ENCODE data around the gene SEC61G. TPM values are rescaled to one million over a fixed set of nuclear protein-coding genes. Genes with fewer than 3 reads are reported as not detected.

SEC61G gene
- polyA plus RNA-seq, 3 donors from 2014 or later = 259 to 302 (median 283) TPM

- Mint-ChIP-seq H3K27me3 (ENCODE audit: low read depth in 3 of 3) (no peaks in the 10 kb centered on the region), H3K4me1 (no peaks in the 10 kb centered on the region), H3K27ac (no peak overlapping the region), H3K4me3 (no peak overlapping the region), H3K36me3 (peaks cover 0 to 4% (median 3%) of the 10 kb centered on the region in 3 donors), H3K9me3 (peaks cover 0 to 11% (median 3%) of the 10 kb centered on the region in 6 donors)
- no peak for DNase-seq
Measured at GRCh38 chr7:54738737-54739136, 20.3 kb downstream of the SEC61G start.

GRCh38 chr7:54729107-54729506, 29.9 kb downstream of the SEC61G start:
- no peaks in the 10 kb centered on the region for H3K36me3 Mint-ChIP-seq

GRCh38 chr7:54728411-54728810, 30.6 kb downstream of the SEC61G start:
- Mint-ChIP-seq H3K4me1 (no peaks in the 10 kb centered on the region), H3K27me3 (ENCODE audit: low read depth in 3 of 3) (peaks cover 0 to 11% (median 5%) of the 10 kb centered on the region in 3 donors), H3K9me3 (peaks cover 0 to 7% (median 0%) of the 10 kb centered on the region in 6 donors), H3K27ac (no peak overlapping the region), H3K36me3 (no peaks in the 10 kb centered on the region), H3K4me3 (no peak overlapping the region)
- no peak for DNase-seq

More at GRCh38 chr7:54729107-54729506, 29.9 kb downstream of the SEC61G start:
- Mint-ChIP-seq H3K4me1 (no peaks in the 10 kb centered on the region), H3K4me3 (no peak overlapping the region), H3K27me3 (ENCODE audit: low read depth in 3 of 3) (peaks cover 0 to 8% (median 5%) of the 10 kb centered on the region in 3 donors), H3K9me3 (peaks cover 0 to 5% (median 0%) of the 10 kb centered on the region in 6 donors), H3K27ac (no peak overlapping the region)
- DNase-seq = no peak

- no peaks in the 10 kb centered on the region for H3K36me3 Mint-ChIP-seq
- no peak overlapping the region for H3K27ac Mint-ChIP-seq
- no peak overlapping the region for H3K4me3 Mint-ChIP-seq
- peaks cover 0 to 5% (median 3%) of the 10 kb centered on the region in 3 donors for H3K27me3 Mint-ChIP-seq (ENCODE audit: low read depth in 3 of 3)
- no peak for DNase-seq
- no peaks in the 10 kb centered on the region for H3K4me1 Mint-ChIP-seq
- peaks cover 0 to 10% (median 0%) of the 10 kb centered on the region in 6 donors for H3K9me3 Mint-ChIP-seq
Measured at GRCh38 chr7:54725255-54725654, 33.8 kb downstream of the SEC61G start.

GRCh38 chr7:54722502-54722901, 36.5 kb downstream of the SEC61G start:
- no peaks in the 10 kb centered on the region for H3K4me1 Mint-ChIP-seq
- H3K36me3 Mint-ChIP-seq = no peaks in the 10 kb centered on the region
- no peak overlapping the region for H3K4me3 Mint-ChIP-seq
- H3K27me3 Mint-ChIP-seq (ENCODE audit: low read depth in 3 of 3) = peaks cover 0 to 3% (median 2%) of the 10 kb centered on the region in 3 donors
- H3K27ac Mint-ChIP-seq = no peak overlapping the region
- H3K9me3 Mint-ChIP-seq = peaks cover 0 to 10% (median 2%) of the 10 kb centered on the region in 6 donors
- DNase-seq = no peak

- H3K27ac Mint-ChIP-seq = no peak overlapping the region
- peaks cover 0 to 9% (median 2%) of the 10 kb centered on the region in 6 donors for H3K9me3 Mint-ChIP-seq
- no peak overlapping the region for H3K4me3 Mint-ChIP-seq
- DNase-seq = no peak
- peaks cover 0 to 3% (median 2%) of the 10 kb centered on the region in 3 donors for H3K27me3 Mint-ChIP-seq (ENCODE audit: low read depth in 3 of 3)
- no peaks in the 10 kb centered on the region for H3K4me1 Mint-ChIP-seq
- no peaks in the 10 kb centered on the region for H3K36me3 Mint-ChIP-seq
Measured at GRCh38 chr7:54722026-54722425, 37.0 kb downstream of the SEC61G start.

GRCh38 chr7:54719974-54720373, 39.0 kb downstream of the SEC61G start:
- Mint-ChIP-seq H3K36me3 (no peaks in the 10 kb centered on the region), H3K27ac (no peak overlapping the region), H3K27me3 (ENCODE audit: low read depth in 3 of 3) (peaks cover 0 to 3% (median 2%) of the 10 kb centered on the region in 3 donors), H3K4me3 (no peak overlapping the region), H3K9me3 (peaks cover 0 to 7% (median 2%) of the 10 kb centered on the region in 6 donors), H3K4me1 (no peaks in the 10 kb centered on the region)
- DNase-seq = no peak

GRCh38 chr7:54719425-54719824, 39.6 kb downstream of the SEC61G start:
- DNase-seq = no peak
- peaks cover 0 to 6% (median 2%) of the 10 kb centered on the region in 3 donors for H3K27me3 Mint-ChIP-seq (ENCODE audit: low read depth in 3 of 3)
- no peak overlapping the region for H3K4me3 Mint-ChIP-seq
- no peaks in the 10 kb centered on the region for H3K4me1 Mint-ChIP-seq
- H3K27ac Mint-ChIP-seq = no peak overlapping the region
- peaks cover 0 to 10% (median 2%) of the 10 kb centered on the region in 6 donors for H3K9me3 Mint-ChIP-seq
- no peaks in the 10 kb centered on the region for H3K36me3 Mint-ChIP-seq

GRCh38 chr7:54712820-54713219, 46.2 kb downstream of the SEC61G start:
- Mint-ChIP-seq H3K4me1 (no peaks in the 10 kb centered on the region), H3K27me3 (ENCODE audit: low read depth in 3 of 3) (peaks cover 0 to 7% (median 1%) of the 10 kb centered on the region in 3 donors), H3K9me3 (peaks cover 0 to 14% (median 9%) of the 10 kb centered on the region in 6 donors), H3K27ac (no peak overlapping the region), H3K36me3 (no peaks in the 10 kb centered on the region), H3K4me3 (no peak overlapping the region)
- no peak for DNase-seq

GRCh38 chr7:54711900-54712595, 47.0 kb downstream of the SEC61G start:
- H3K9me3 Mint-ChIP-seq = peaks cover 0 to 15% (median 10%) of the 10 kb centered on the region in 6 donors
- H3K27me3 Mint-ChIP-seq (ENCODE audit: low read depth in 3 of 3) = peaks cover 0 to 7% (median 0%) of the 10 kb centered on the region in 3 donors
- no peak overlapping the region for H3K27ac Mint-ChIP-seq
- no peak overlapping the region for H3K4me3 Mint-ChIP-seq
- no peak for DNase-seq
- no peaks in the 10 kb centered on the region for H3K4me1 Mint-ChIP-seq
- no peaks in the 10 kb centered on the region for H3K36me3 Mint-ChIP-seq

GRCh38 chr7:54709283-54709682, 49.7 kb downstream of the SEC61G start:
- DNase-seq = no peak
- Mint-ChIP-seq H3K36me3 (no peaks in the 10 kb centered on the region), H3K27me3 (ENCODE audit: low read depth in 3 of 3) (peaks cover 0 to 8% (median 0%) of the 10 kb centered on the region in 3 donors), H3K4me3 (no peak overlapping the region), H3K4me1 (no peaks in the 10 kb centered on the region), H3K9me3 (peaks cover 2 to 22% (median 12%) of the 10 kb centered on the region in 6 donors), H3K27ac (no peak overlapping the region)

- no peak for DNase-seq
- Mint-ChIP-seq H3K27ac (no peak overlapping the region), H3K9me3 (peaks cover 3 to 14% (median 8%) of the 10 kb centered on the region in 6 donors)
Measured at GRCh38 chr7:54705436-54705835, 53.6 kb downstream of the SEC61G start.

GRCh38 chr7:54704851-54705250, 54.2 kb downstream of the SEC61G start:
- no peak for DNase-seq
- no peaks in the 10 kb centered on the region for H3K36me3 Mint-ChIP-seq
- peaks cover 3 to 14% (median 7%) of the 10 kb centered on the region in 6 donors for H3K9me3 Mint-ChIP-seq
- no peaks in the 10 kb centered on the region for H3K4me1 Mint-ChIP-seq
- H3K4me3 Mint-ChIP-seq = no peak overlapping the region
- H3K27me3 Mint-ChIP-seq (ENCODE audit: low read depth in 3 of 3) = peaks cover 0 to 12% (median 3%) of the 10 kb centered on the region in 3 donors
- no peak overlapping the region for H3K27ac Mint-ChIP-seq

More at GRCh38 chr7:54705436-54705835, 53.6 kb downstream of the SEC61G start:
- H3K4me1 Mint-ChIP-seq = no peaks in the 10 kb centered on the region
- no peak overlapping the region for H3K4me3 Mint-ChIP-seq
- peaks cover 0 to 12% (median 2%) of the 10 kb centered on the region in 3 donors for H3K27me3 Mint-ChIP-seq (ENCODE audit: low read depth in 3 of 3)
- H3K36me3 Mint-ChIP-seq = no peaks in the 10 kb centered on the region

Data from immature natural killer cell (primary cell).